RWPE1 (cell line): ENCODE results near the gene APBB2.

ENCODE experiments used
- CTCF ChIA-PET: fragments of 350-600 bp; sonication (Branson Sonifier 250); formaldehyde crosslinking; extraction: SDS; loops from one replicate; lab custom pipeline; 2021; lab: Yijun Ruan, JAX
- POLR2A ChIA-PET: fragments of 400-600 bp; formaldehyde crosslinking; extraction: SDS; loops from one replicate; lab custom pipeline; 2020; ENCODE audit warnings: antibody characterized with exemption; ENCODE audit not compliant: low non-redundant PET; lab: Yijun Ruan, JAX
- DNase-seq: peaks from one replicate; pipeline ENCODE4 v3.0.0; 2012; ENCODE audit warnings: low spot score
- H3K27ac ChIP-seq: fragments of 450-650 bp; 2 replicates; pipeline ENCODE4 v1.5.1; 2017
- TF ChIP-seq, protein P1 (sequence below): fragments of 450-650 bp; conservative IDR thresholded peaks from 2 replicates; pipeline ENCODE4 v1.5.1; 2017; ENCODE audit warnings: low read depth, mild to moderate bottlenecking

The APBB2 gene

GRCh38 chr4:40812856-40813255 lies 401.5 kb downstream of the APBB2 start:
- ChIA-PET POLR2A (no interaction called here), CTCF (no interaction called here)
- no peak for DNase-seq
- TF ChIP-seq, protein P1, sequence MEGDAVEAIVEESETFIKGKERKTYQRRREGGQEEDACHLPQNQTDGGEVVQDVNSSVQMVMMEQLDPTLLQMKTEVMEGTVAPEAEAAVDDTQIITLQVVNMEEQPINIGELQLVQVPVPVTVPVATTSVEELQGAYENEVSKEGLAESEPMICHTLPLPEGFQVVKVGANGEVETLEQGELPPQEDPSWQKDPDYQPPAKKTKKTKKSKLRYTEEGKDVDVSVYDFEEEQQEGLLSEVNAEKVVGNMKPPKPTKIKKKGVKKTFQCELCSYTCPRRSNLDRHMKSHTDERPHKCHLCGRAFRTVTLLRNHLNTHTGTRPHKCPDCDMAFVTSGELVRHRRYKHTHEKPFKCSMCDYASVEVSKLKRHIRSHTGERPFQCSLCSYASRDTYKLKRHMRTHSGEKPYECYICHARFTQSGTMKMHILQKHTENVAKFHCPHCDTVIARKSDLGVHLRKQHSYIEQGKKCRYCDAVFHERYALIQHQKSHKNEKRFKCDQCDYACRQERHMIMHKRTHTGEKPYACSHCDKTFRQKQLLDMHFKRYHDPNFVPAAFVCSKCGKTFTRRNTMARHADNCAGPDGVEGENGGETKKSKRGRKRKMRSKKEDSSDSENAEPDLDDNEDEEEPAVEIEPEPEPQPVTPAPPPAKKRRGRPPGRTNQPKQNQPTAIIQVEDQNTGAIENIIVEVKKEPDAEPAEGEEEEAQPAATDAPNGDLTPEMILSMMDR, result no peak
- no peak overlapping the region for H3K27ac ChIP-seq

GRCh38 chr4:40812386-40812785 lies 402.0 kb downstream of the APBB2 start:
- POLR2A ChIA-PET, result no interaction called here
- TF ChIP-seq, protein P1, result no peak
- DNase-seq, result no peak
- no peak overlapping the region for H3K27ac ChIP-seq
- CTCF ChIA-PET, result no interaction called here

GRCh38 chr4:40811956-40812355 lies 402.4 kb downstream of the APBB2 start:
- H3K27ac ChIP-seq, result no peak overlapping the region
- ChIA-PET POLR2A (no interaction called here), CTCF (no interaction called here)
- DNase-seq, result no peak
- TF ChIP-seq, protein P1, result no peak

DNA sequence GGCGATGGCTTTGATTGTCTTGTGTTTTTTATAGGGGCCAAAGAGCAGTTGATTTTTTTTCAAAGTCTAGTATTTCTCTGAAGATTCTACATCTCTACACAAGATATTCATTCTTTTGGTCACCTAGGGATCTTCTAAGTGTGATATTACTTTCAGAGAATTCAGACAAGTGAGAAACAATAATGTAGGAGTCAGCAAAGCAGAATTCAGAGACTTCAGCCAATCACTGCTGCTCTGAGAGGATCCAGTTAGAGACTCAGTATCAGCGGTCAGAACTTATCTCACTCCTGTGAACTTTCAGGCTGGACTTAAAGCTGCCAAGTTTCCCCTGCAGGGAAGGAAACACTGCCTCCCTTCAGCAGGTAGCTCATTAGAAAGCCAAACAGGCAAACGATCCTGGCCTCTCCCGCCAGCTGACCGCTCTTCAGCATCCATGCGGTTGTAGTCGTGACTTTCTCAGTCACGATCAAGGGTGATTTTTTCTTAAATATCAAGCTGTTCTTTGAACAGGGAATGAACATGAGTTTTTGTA lies 405.4 kb downstream of the APBB2 start:
- ChIA-PET POLR2A (no interaction called here), CTCF (interaction anchor here (0.5 kb wide), 1 partner anchor 1686 kb away, joined by 3 read pairs; no protein-coding TSS in a partner anchor)
- no peak for DNase-seq
- TF ChIP-seq, protein P1, result no peak
- H3K27ac ChIP-seq, result no peak overlapping the region

DNA sequence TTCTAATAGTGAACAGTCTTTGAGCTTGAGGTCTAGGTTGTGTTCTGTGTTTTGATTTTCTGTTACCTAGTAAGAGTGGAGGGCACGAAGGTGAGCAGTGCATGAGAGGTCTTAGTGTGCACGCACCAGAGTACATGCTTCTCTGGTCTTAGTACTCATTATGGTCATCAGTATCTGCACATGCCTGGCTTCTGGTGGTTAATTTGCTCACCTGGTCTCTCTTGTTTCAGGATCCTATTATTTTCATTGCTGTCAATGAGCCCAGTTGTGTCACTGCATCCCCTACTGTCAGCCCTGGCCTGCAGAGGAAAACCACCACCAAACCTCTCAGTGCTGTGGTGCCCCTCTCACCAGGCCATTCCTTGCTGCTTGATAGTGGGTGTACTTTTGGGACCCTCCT lies 409.7 kb downstream of the APBB2 start:
- TF ChIP-seq, protein P1, result no peak
- ChIA-PET CTCF (no interaction called here), POLR2A (no interaction called here)
- DNase-seq, result no peak
- H3K27ac ChIP-seq, result no peak overlapping the region

- ChIA-PET CTCF (interaction anchor here (0.7 kb wide), 1 partner anchor 149 kb away, joined by 3 read pairs; no protein-coding TSS in a partner anchor), POLR2A (no interaction called here)
- no peak for DNase-seq
- TF ChIP-seq, protein P1, result no peak
- H3K27ac ChIP-seq, result no peak overlapping the region
Measured at GRCh38 chr4:40800064-40800463, 414.3 kb downstream of the APBB2 start.
